HepG2 (cell line): ENCODE data around the gene ZNF829. TPM values are rescaled to one million over a fixed set of nuclear protein-coding genes. Genes with fewer than 3 reads are reported as not detected.

Experiments
- ATAC-seq: fragments of 200-7000 bp; cut with Tn5 transposase; 3 replicates; pipeline ENCODE4 v1.9.1; 2020; ENCODE audit warnings: mild to moderate bottlenecking, moderate library complexity
- BruUV-seq: library from RNA; stranded (reverse); fragments of 400-500 nt; replicated peaks from 2 replicates; lab custom pipeline; 2021; lab: Mats Ljungman, UMichigan
- CTCF ChIA-PET: fragments of 300-600 bp; formaldehyde crosslinking; extraction: SDS; loops from one replicate; lab custom pipeline; 2021; ENCODE audit warnings: low total read pairs, inconsistent platforms, low intra/inter-chr PET ratio; lab: Yijun Ruan, JAX
- POLR2A ChIA-PET: fragments of 350-600 bp; sonication (Branson Sonifier 250); formaldehyde crosslinking; loops from one replicate; lab custom pipeline; 2020; ENCODE audit warnings: antibody characterized with exemption, inconsistent platforms; lab: Yijun Ruan, JAX
- DNase-seq: peaks from one replicate; pipeline ENCODE4 v3.0.0-alpha.2; 2015; ENCODE audit warnings: low spot score
- FAIRE-seq: peaks from 3 replicates; lab custom pipeline; 2011; peaks lifted over from hg19 to GRCh38; lab: Jason Lieb, UNC
- H2AFZ ChIP-seq: one replicate; pipeline ENCODE4 v1.6.1; 2011; ENCODE audit warnings: low read length, inconsistent platforms
- H3K27ac ChIP-seq: fragments of 300-600 bp; 3 replicates; pipeline ENCODE4 v1.8.0; 2011; ENCODE audit warnings: mixed run types, mild to moderate bottlenecking, mixed read lengths, low read length, inconsistent platforms; ENCODE audit not compliant: insufficient read depth; ENCODE audit errors: extremely low read length
- H3K27me3 ChIP-seq, 2 experiments: fragments of 200-600 bp in 1 of 2; 2 replicates in 1 of 2; 3 replicates in 1 of 2; pipeline versions ENCODE4 v1.6.0 to v1.8.0; 2011; ENCODE audit warnings: low read length in 2 of 2, mild to moderate bottlenecking in 2 of 2, moderate library complexity in 2 of 2, inconsistent platforms in 1 of 2; ENCODE audit not compliant: insufficient read depth in 2 of 2, control insufficient read depth in 1 of 2
- H3K36me3 ChIP-seq, 2 experiments: fragments of 200-600 bp in 1 of 2; replicated peaks in 1 of 2; 2 replicates in 1 of 2; 3 replicates in 1 of 2; pipeline versions ENCODE4 v1.5.1 to v1.8.0; 2011; ENCODE audit warnings: low read length in 2 of 2, inconsistent platforms in 1 of 2; ENCODE audit not compliant: insufficient read depth in 2 of 2, control insufficient read depth in 1 of 2
- H3K4me1 ChIP-seq: 2 replicates; pipeline ENCODE4 v1.5.1; 2012; ENCODE audit warnings: low read length, inconsistent platforms; ENCODE audit not compliant: insufficient read depth
- H3K4me2 ChIP-seq: 2 replicates; pipeline ENCODE4 v1.6.0; 2011; ENCODE audit warnings: low read depth, low read length, inconsistent platforms
- H3K4me3 ChIP-seq, 3 experiments: fragments of 200-600 bp in 1 of 3; sonication (generic), shearing (Covaris generic) in 1 of 3; replicated peaks in 1 of 3; 2 replicates each; pipeline ENCODE4 v1.5.1; 2011 to 2016; ENCODE audit warnings: low read length in 3 of 3, inconsistent platforms in 2 of 3, low read depth in 2 of 3, mild to moderate bottlenecking in 2 of 3, control low read depth in 1 of 3, mixed read lengths in 1 of 3; ENCODE audit not compliant: insufficient read depth in 1 of 3
- H3K79me2 ChIP-seq: one replicate; pipeline ENCODE4 v1.6.1; 2011; ENCODE audit warnings: low read length, inconsistent platforms; ENCODE audit not compliant: insufficient read depth
- H3K9ac ChIP-seq: 2 replicates; pipeline ENCODE4 v1.6.0; 2011; ENCODE audit warnings: mild to moderate bottlenecking, low read depth, low read length, inconsistent platforms; ENCODE audit not compliant: insufficient read depth
- H3K9me3 ChIP-seq: 2 replicates; pipeline ENCODE4 v1.5.1; 2012; ENCODE audit warnings: mild to moderate bottlenecking, low read length
- H4K20me1 ChIP-seq: 2 replicates; pipeline ENCODE4 v1.6.0; 2011; ENCODE audit warnings: inconsistent platforms, mild to moderate bottlenecking, low read length, moderate library complexity; ENCODE audit not compliant: insufficient read depth
- HIC2 ChIP-seq: sonication (generic); formaldehyde crosslinking; IDR thresholded peaks from 2 replicates; pipeline ENCODE4 v1.9.0; 2022; ENCODE audit warnings: low read depth, missing genetic modification reagents
- JUND ChIP-seq: sonication (generic); formaldehyde crosslinking; IDR thresholded peaks from 2 replicates; pipeline ENCODE4 v1.8.0; 2022; ENCODE audit warnings: mild to moderate bottlenecking, missing genetic modification reagents
- KLF15 ChIP-seq: sonication (generic); formaldehyde crosslinking; IDR thresholded peaks from 2 replicates; pipeline ENCODE4 v1.8.1; 2023; ENCODE audit warnings: borderline replicate concordance, mild to moderate bottlenecking, inconsistent platforms, missing genetic modification reagents, mixed read lengths
- RBFOX2 ChIP-seq: fragments of 200-400 bp; formaldehyde crosslinking; IDR thresholded peaks from 2 replicates; pipeline ENCODE4 v1.6.1; 2017; ENCODE audit warnings: low read depth, mild to moderate bottlenecking, low read length
- ZGPAT ChIP-seq: IDR thresholded peaks from 2 replicates; pipeline ENCODE4 v1.6.1; 2016; ENCODE audit warnings: mild to moderate bottlenecking
- ZNF296 ChIP-seq: sonication (generic); formaldehyde crosslinking; conservative IDR thresholded peaks from 2 replicates; pipeline ENCODE4 v1.5.0; 2020; ENCODE audit warnings: mild to moderate bottlenecking, missing genetic modification reagents
- ZNF337 ChIP-seq: sonication (generic); formaldehyde crosslinking; IDR thresholded peaks from 2 replicates; pipeline ENCODE4 v1.5.1; 2020; ENCODE audit warnings: missing genetic modification reagents, low read depth, mild to moderate bottlenecking, borderline replicate concordance
- ZNF431 ChIP-seq: sonication (generic); formaldehyde crosslinking; IDR thresholded peaks from 2 replicates; pipeline ENCODE4 v1.9.0; 2022; ENCODE audit warnings: missing genetic modification reagents, low read depth, mild to moderate bottlenecking, borderline replicate concordance
- ZNF672 ChIP-seq: sonication (generic); formaldehyde crosslinking; IDR thresholded peaks from 2 replicates; pipeline ENCODE4 v1.8.1; 2022; ENCODE audit warnings: missing genetic modification reagents
- WGBS: methylation state at CpG from one replicate; pipeline ENCODE4 v1.1.6; 2017; ENCODE audit warnings: low lambda C conversion rate; 5-methylcytosine and 5-hydroxymethylcytosine counted together
- in situ Hi-C: cut with HindIII; loops from 2 replicates; pipeline ENCODE4 v1.10.0; 2017; ENCODE audit warnings: low pct_unique_long_range_greater_than_20kb; ENCODE audit not compliant: extremely low pct_ligation_motif_present
- intact Hi-C: fragments of 100-400 bp; cut with micrococcal nuclease; formaldehyde crosslinking; loops from one replicate; pipeline ENCODE4 v1.10.0; 2022; ENCODE audit not compliant: unreplicated experiment
- polyA plus RNA-seq, 8 experiments: library from polyadenylated mRNA; depleted of rRNA in 3 of 8; stranded (reverse) in 7 of 8; unstranded in 1 of 8; fragments of >200 nt; fragmentation: Illumina TruSeq in 4 of 8; extraction: Trizol in 4 of 8; gene quantifications; 2 replicates each; pipeline versions ENCODE4 v1.2.1 to v1.2.3, GENCODE V29; 2011 to 2016; ENCODE audit warnings: low read depth in 4 of 8, missing spikeins in 1 of 8, mixed read lengths in 1 of 8; ENCODE audit not compliant: insufficient read depth in 1 of 8
- total RNA-seq, 5 experiments: library from RNA; depleted of rRNA; stranded (reverse); fragments of >200 nt; fragmentation: Illumina TruSeq; extraction: Trizol; gene quantifications; 2 replicates each; pipeline ENCODE4 v1.2.3, GENCODE V29; 2016; ENCODE audit warnings: low read depth in 1 of 5
- TF ChIP-seq, protein P1 (sequence below): sonication (generic); IDR thresholded peaks from 2 replicates; pipeline ENCODE4 v1.6.1; 2016; ENCODE audit warnings: low read depth, borderline replicate concordance

Gene ZNF829
- total and polyA plus RNA-seq, 2 of the 13 experiments (the other 11 are each of a cell fraction or from before 2014, with no cell fraction given), result 0.15 to 0.86 TPM

DNA sequence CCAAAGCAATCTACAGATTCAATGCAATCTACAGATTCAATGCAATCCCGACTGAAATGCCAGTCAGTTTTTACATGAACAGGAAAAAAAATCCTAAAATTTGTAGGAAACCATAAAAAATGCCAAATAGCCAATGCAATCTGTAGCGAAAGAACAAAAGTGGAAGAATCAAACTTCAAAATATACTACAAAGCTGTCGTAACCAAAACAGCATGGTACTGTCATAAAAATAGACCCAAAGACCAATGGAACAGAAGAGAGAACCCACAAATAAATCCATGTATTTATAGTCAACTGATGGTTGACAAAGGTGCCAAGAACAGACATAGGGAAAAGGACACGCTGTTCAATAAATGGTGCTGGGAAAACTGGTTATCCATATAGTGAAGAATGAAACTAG is 17.7 kb downstream of the ZNF829 start:
- TF ChIP-seq ZNF672 (CRISPR knock-in tag) (no peak), KLF15 (no peak), ZNF296 (CRISPR knock-in tag) (no peak), ZGPAT (no peak), JUND (no peak), HIC2 (CRISPR knock-in tag) (no peak), ZNF337 (CRISPR knock-in tag) (no peak), RBFOX2 (no peak), ZNF431 (no peak)
- TF ChIP-seq, protein P1, sequence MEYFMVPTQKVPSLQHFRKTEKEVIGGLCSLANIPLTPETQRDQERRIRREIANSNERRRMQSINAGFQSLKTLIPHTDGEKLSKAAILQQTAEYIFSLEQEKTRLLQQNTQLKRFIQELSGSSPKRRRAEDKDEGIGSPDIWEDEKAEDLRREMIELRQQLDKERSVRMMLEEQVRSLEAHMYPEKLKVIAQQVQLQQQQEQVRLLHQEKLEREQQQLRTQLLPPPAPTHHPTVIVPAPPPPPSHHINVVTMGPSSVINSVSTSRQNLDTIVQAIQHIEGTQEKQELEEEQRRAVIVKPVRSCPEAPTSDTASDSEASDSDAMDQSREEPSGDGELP, result no peak
- TF ChIP-seq, all 625 proteins: peak for 0

More for the DNA sequence above, 17.7 kb downstream of the ZNF829 start:
- POLR2A ChIA-PET, result no interaction called here
- intact Hi-C loops (no loop called here), in situ Hi-C loops (no loop called here)
- H3K9me3 ChIP-seq, result peaks cover 88% of the 10 kb centered on the region
- H3K27ac ChIP-seq, result no peak overlapping the region
- no peaks in the 10 kb centered on the region for H4K20me1 ChIP-seq
- H3K4me1 ChIP-seq, result no peaks in the 10 kb centered on the region
- DNase-seq (no peak), ATAC-seq (no peak), FAIRE-seq (no peak)
- no peak overlapping the region for H3K9ac ChIP-seq
- no peaks in the 10 kb centered on the region for H3K27me3 ChIP-seq
- H3K79me2 ChIP-seq, result no peaks in the 10 kb centered on the region
- no peaks in the 10 kb centered on the region for H3K36me3 ChIP-seq
- no peak overlapping the region for H3K4me3 ChIP-seq
- CTCF ChIA-PET, result no interaction called here
- no peak overlapping the region for H3K4me2 ChIP-seq
- H2AFZ ChIP-seq, result no peak overlapping the region
- WGBS, result 69% methylated on average over 4 of the region's 4 CpGs
- BruUV-seq, result no TSS peak
